ENCODE results near the gene LRIG3. TPM values are rescaled to one million over a fixed set of nuclear protein-coding genes. Genes with fewer than 3 reads are reported as not detected.

The LRIG3 gene
- total and polyA plus RNA-seq, 2 donors (not counting 3 experiments of a cell fraction or from before 2014, with no cell fraction given): 55.5 to 55.7 TPM

DNA sequence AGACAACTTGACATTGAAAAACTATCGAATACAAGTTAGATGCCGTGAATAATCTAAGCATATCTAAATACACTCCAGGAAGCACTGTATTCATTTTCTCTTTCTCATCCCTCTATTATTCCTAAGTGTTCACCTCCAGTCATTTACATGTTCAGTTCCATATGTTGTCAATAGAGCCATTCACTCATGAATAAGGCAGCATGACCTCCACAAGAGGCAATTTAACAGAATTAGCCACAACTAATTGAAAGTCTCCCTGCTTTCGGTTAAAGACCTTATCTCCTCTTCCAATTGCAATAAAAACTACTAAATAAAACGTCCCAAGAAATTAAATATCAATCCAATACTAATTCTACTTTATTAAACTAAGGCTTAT, 1.8 kb downstream of the LRIG3 start:
- no peaks in the 10 kb centered on the region for H3K27me3 ChIP-seq (ENCODE audit: control insufficient read depth in 2 of 2, insufficient read depth in 2 of 2, low read length in 2 of 2)
- peak overlapping the region; percentile 100 for H3K4me2 ChIP-seq (ENCODE audit: insufficient read depth, low read length)
- peak overlapping the region; percentile 91 for H3K27ac ChIP-seq (ENCODE audit: insufficient read depth, low read depth, low read length)
- peak overlapping the region; percentile 89 to 99 (median 96) for H3K4me3 ChIP-seq (replicated peaks in 1 of 3; ENCODE audit: insufficient read depth in 1 of 3, low read depth in 1 of 3, low read length in 3 of 3)
- H4K20me1 ChIP-seq (replicated peaks; ENCODE audit: control insufficient read depth, extremely low read depth, insufficient read depth, low read length): no peaks in the 10 kb centered on the region
- DNase-seq (ENCODE audit: low read depth, low spot score) (peak; percentile 60), FAIRE-seq (no peak)
- ChIA-PET POLR2A (interaction anchor here (0.7 kb wide), 1 partner anchor 43 kb away, joined by 3 read pairs; no protein-coding TSS in a partner anchor), CTCF (interaction anchor here (1.0 to 2.3 kb wide), 5 partner anchors 18 to 474 kb away, joined by 3 to 9 read pairs (median 6); no protein-coding TSS in a partner anchor)
- no peak overlapping the region for H2AFZ ChIP-seq (ENCODE audit: low read depth, low read length)
- H3K79me2 ChIP-seq (ENCODE audit: control insufficient read depth, insufficient read depth, low read length): peaks cover 68% of the 10 kb centered on the region
- dilution Hi-C loops (cut with MboI; ENCODE audit: extremely low pct_ligation_motif_present, low sequenced_read_pairs): no loop called here
- peaks cover 49% of the 10 kb centered on the region for H3K4me1 ChIP-seq (ENCODE audit: control insufficient read depth, extremely low read depth, insufficient read depth, low read length)
- TF ChIP-seq JUN (IDR thresholded peaks at IDR 0.05; ENCODE audit: borderline replicate concordance, insufficient read depth, insufficient read length, low read depth): no peak
- no peak for TF ChIP-seq GATA2 (IDR thresholded peaks at IDR 0.05; ENCODE audit: insufficient read depth, insufficient read length, low read depth, low read length)
- TF ChIP-seq EZH2 (IDR thresholded peaks at IDR 0.05; ENCODE audit: borderline replicate concordance, low read depth, low read length, severe bottlenecking): no peak
- TF ChIP-seq MYC (IDR thresholded peaks at IDR 0.05; ENCODE audit: low read depth, low read length): no peak
- no peak for TF ChIP-seq FOS (IDR thresholded peaks at IDR 0.05; ENCODE audit: borderline replicate concordance, insufficient read depth, low read length)
- no peak for TF ChIP-seq POLR2A (IDR thresholded peaks at IDR 0.05; ENCODE audit: low read depth, low read length)
- H3K36me3 ChIP-seq (ENCODE audit: control insufficient read depth in 2 of 2, extremely low read depth in 1 of 2, insufficient read depth in 2 of 2, low read length in 2 of 2): peaks cover 2% of the 10 kb centered on the region in 2 experiments
- H3K9me1 ChIP-seq (replicated peaks; ENCODE audit: control insufficient read depth, extremely low read depth, insufficient read depth, low read length): no peaks in the 10 kb centered on the region
- H3K9me3 ChIP-seq (replicated peaks; ENCODE audit: control insufficient read depth, insufficient read depth, low read length): no peaks in the 10 kb centered on the region
- intact Hi-C loops (cut with micrococcal nuclease): loop anchor here (2.0 kb wide), 1 partner anchor 22 kb away; no protein-coding TSS in a partner anchor
- BruUV-seq (replicated peaks): no TSS peak
- peak overlapping the region; percentile 79 for H3K9ac ChIP-seq (replicated peaks; ENCODE audit: extremely low read depth, insufficient read depth, low read length)

DNA sequence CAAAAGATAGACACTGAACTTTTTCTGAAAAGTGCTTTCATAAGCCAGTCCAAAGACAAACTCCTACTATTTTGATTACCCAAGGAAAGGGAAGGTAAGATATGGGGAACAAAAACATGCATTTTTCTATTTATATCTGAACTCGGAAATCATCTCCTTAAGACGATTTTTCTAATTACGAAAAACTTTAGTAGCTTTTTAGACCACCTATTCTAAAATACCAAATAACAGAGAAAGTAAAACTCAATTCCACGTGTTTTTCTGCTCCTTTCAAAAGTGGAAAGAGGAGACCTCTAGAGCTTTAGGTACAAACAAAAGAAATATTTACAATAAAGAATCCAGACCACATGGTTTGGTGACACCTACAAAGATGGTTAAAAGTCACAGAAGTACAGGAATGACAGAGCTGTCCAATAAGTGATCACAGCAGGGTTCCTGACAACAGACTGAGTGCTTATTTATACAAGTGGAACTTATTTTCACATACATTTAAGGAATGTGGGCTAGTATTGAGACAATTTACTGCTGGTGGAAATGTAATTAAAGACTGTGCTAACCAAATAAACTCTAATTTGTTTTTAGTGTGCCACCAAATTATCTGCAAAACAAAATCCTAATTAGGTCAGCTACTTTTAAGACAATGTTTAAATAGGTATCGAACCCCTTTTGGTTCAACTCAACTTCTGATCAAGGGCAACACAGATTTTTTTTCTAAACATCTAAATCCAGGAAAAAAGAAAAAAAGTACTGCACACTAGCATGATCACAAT, 2.4 kb downstream of the LRIG3 start:
- intact Hi-C loops (cut with micrococcal nuclease): loop anchor here (2.0 kb wide), 1 partner anchor 23 kb away; no protein-coding TSS in a partner anchor
- CTCF ChIA-PET: interaction anchor here (1.0 to 2.3 kb wide), 10 partner anchors 17 to 232 kb away, joined by 3 to 9 read pairs (median 6); no protein-coding TSS in a partner anchor

More for the DNA sequence above, 2.4 kb downstream of the LRIG3 start:
- peak overlapping the region; percentile 79 for H3K9ac ChIP-seq (replicated peaks; ENCODE audit: extremely low read depth, insufficient read depth, low read length)
- H3K36me3 ChIP-seq (ENCODE audit: control insufficient read depth in 2 of 2, extremely low read depth in 1 of 2, insufficient read depth in 2 of 2, low read length in 2 of 2): peaks cover 3 to 5% of the 10 kb centered on the region in 2 experiments
- H3K27ac ChIP-seq (ENCODE audit: insufficient read depth, low read depth, low read length): peak overlapping the region; percentile 91
- H3K9me1 ChIP-seq (replicated peaks; ENCODE audit: control insufficient read depth, extremely low read depth, insufficient read depth, low read length): no peaks in the 10 kb centered on the region
- peak overlapping the region; percentile 89 to 99 (median 96) for H3K4me3 ChIP-seq (replicated peaks in 1 of 3; ENCODE audit: insufficient read depth in 1 of 3, low read depth in 1 of 3, low read length in 3 of 3)
- FAIRE-seq (no peak), DNase-seq (ENCODE audit: low read depth, low spot score) (peak; percentile 68)
- TF ChIP-seq POLR2AphosphoS5 (IDR thresholded peaks at IDR 0.05; ENCODE audit: insufficient read depth, low read depth, low read length) (no peak), EZH2 (IDR thresholded peaks at IDR 0.05; ENCODE audit: borderline replicate concordance, low read depth, low read length, severe bottlenecking) (no peak), GATA2 (IDR thresholded peaks at IDR 0.05; ENCODE audit: insufficient read depth, insufficient read length, low read depth, low read length) (no peak), POLR2A (IDR thresholded peaks at IDR 0.05; ENCODE audit: low read depth, low read length) (no peak), JUN (IDR thresholded peaks at IDR 0.05; ENCODE audit: borderline replicate concordance, insufficient read depth, insufficient read length, low read depth) (no peak), MYC (IDR thresholded peaks at IDR 0.05; ENCODE audit: low read depth, low read length) (no peak), FOS (IDR thresholded peaks at IDR 0.05; ENCODE audit: borderline replicate concordance, insufficient read depth, low read length) (no peak)
- TF ChIP-seq, protein P1, sequence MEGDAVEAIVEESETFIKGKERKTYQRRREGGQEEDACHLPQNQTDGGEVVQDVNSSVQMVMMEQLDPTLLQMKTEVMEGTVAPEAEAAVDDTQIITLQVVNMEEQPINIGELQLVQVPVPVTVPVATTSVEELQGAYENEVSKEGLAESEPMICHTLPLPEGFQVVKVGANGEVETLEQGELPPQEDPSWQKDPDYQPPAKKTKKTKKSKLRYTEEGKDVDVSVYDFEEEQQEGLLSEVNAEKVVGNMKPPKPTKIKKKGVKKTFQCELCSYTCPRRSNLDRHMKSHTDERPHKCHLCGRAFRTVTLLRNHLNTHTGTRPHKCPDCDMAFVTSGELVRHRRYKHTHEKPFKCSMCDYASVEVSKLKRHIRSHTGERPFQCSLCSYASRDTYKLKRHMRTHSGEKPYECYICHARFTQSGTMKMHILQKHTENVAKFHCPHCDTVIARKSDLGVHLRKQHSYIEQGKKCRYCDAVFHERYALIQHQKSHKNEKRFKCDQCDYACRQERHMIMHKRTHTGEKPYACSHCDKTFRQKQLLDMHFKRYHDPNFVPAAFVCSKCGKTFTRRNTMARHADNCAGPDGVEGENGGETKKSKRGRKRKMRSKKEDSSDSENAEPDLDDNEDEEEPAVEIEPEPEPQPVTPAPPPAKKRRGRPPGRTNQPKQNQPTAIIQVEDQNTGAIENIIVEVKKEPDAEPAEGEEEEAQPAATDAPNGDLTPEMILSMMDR (IDR thresholded peaks at IDR 0.05; ENCODE audit: extremely low read depth in 1 of 2, insufficient read depth in 1 of 2, low read depth in 1 of 2, low read length in 2 of 2): no peak
- TF ChIP-seq, protein P2, sequence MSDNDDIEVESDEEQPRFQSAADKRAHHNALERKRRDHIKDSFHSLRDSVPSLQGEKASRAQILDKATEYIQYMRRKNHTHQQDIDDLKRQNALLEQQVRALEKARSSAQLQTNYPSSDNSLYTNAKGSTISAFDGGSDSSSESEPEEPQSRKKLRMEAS (IDR thresholded peaks at IDR 0.05; ENCODE audit: insufficient read depth, insufficient read length): no peak
- POLR2A ChIA-PET: interaction anchor here (0.7 kb wide), 1 partner anchor 44 kb away, joined by 3 read pairs; no protein-coding TSS in a partner anchor
- peaks cover 73% of the 10 kb centered on the region for H3K79me2 ChIP-seq (ENCODE audit: control insufficient read depth, insufficient read depth, low read length)
- no peaks in the 10 kb centered on the region for H3K9me3 ChIP-seq (replicated peaks; ENCODE audit: control insufficient read depth, insufficient read depth, low read length)
- peak overlapping the region; percentile 100 for H3K4me2 ChIP-seq (ENCODE audit: insufficient read depth, low read length)
- H3K27me3 ChIP-seq (ENCODE audit: control insufficient read depth in 2 of 2, insufficient read depth in 2 of 2, low read length in 2 of 2): no peaks in the 10 kb centered on the region
- no TSS peak for BruUV-seq (replicated peaks)
- no peak overlapping the region for H2AFZ ChIP-seq (ENCODE audit: low read depth, low read length)
- no peaks in the 10 kb centered on the region for H4K20me1 ChIP-seq (replicated peaks; ENCODE audit: control insufficient read depth, extremely low read depth, insufficient read depth, low read length)
- dilution Hi-C loops (cut with MboI; ENCODE audit: extremely low pct_ligation_motif_present, low sequenced_read_pairs): no loop called here
- peaks cover 49% of the 10 kb centered on the region for H3K4me1 ChIP-seq (ENCODE audit: control insufficient read depth, extremely low read depth, insufficient read depth, low read length)

Measured in endothelial cell of umbilical vein (primary cell).